GM21576 (cell line): Measurements from ENCODE around the gene CLDN20.
"Not testable (repeated sequence)": the region's sequence is repeated elsewhere in the genome, so short reads cannot be mapped to it uniquely, and the experiment has no call there.

Experiments
- ATAC-seq: cut with Tn5 transposase; IDR thresholded peaks from one replicate; pipeline ENCODE4 v1.9.1; 2021; ENCODE audit warnings: mild to moderate bottlenecking, moderate library complexity; ENCODE audit not compliant: unreplicated experiment

Gene CLDN20

DNA sequence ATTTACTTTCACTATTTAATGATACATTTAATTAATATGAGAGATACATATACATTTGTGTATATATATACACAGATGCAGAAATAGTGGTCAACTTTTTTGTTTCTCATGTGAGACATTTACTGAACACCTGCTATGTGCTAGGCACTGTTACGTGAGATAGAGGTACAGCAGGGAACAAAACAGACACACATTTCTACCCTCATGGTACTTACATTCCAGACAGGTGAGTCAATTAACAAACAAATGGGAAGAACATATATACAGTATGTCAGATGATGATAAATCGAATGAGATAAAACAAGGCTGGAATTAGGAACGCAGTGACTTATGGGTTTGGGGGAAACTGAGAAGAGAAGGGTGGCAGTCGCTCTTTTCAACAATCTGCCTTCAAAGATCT lies 45.3 kb downstream of the CLDN20 start:
- ATAC-seq = no peak

DNA sequence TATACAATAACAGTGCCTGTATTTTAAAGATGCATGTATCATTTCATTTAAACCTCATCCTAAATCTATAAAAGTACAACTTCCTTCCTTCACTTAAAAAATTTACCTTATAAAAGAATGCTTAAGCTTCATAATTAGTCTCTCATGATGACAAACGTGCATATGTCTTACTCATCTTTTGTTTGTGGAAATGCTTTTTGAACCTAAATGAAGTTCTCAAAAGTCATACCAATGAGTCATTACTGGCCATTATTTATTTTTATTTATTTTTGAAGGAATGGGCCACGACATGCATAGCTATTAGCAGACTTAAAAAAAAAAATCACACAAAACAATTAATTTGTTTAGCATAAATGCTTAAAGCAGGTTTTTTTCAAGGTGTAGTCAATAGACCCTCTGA lies 46.8 kb downstream of the CLDN20 start:
- no peak for ATAC-seq

DNA sequence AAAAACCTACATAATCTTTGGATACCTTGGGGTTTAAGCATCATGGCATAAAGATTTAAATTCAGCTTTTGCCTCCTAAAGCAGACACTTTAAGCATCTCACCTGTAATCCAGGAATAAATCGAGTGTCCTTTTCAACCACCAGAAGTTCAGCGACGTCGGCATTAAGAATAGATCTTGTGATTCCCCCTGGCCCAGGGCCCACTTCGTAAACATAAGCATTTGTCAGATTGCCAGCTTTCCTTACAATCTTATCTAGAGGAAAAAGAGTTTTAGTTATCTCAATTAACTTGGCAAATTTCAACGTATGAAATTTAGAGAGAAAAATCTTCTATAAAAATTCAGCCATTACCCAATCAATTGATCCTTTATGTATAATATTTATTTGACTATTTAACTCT lies 47.3 kb downstream of the CLDN20 start:
- ATAC-seq = no peak

DNA sequence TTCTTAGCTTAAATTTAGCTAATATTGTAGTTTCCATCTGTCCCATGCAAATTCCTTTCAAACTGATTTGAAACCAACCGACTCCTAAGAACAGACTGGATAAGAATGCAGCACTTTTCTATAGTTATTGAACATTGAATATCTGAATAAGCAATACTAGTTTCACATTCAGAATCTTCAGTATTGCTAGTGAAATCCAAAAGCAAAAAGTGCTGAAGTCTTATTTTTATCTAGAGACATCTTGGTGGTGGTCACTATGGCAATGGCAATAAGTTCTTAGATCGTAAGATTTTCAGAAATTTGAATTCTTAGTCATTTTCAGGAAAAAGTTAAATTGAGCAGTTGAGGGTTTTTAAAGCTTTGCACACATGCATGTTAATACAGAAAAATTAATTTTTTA lies 47.8 kb downstream of the CLDN20 start:
- no peak for ATAC-seq

DNA sequence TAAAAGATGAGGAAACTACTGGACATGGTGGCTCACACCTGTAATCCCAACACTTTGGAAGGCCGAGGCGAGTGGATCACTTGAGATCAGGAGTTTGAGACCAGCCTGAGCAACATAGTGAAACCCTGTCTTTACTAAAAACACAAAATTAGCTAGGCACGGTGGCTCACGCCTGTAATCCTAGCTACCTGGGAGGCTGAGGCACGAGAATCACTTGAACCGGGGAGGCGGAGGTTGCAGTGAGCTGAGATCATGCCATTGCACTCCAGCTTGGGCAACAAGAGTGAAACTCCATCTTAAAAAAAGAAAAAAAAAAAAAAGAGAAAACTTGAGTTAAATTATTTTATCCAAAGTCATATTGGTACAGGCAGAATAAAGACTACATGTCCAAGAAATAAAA lies 49.1 kb downstream of the CLDN20 start:
- not testable (repeated sequence) for ATAC-seq

DNA sequence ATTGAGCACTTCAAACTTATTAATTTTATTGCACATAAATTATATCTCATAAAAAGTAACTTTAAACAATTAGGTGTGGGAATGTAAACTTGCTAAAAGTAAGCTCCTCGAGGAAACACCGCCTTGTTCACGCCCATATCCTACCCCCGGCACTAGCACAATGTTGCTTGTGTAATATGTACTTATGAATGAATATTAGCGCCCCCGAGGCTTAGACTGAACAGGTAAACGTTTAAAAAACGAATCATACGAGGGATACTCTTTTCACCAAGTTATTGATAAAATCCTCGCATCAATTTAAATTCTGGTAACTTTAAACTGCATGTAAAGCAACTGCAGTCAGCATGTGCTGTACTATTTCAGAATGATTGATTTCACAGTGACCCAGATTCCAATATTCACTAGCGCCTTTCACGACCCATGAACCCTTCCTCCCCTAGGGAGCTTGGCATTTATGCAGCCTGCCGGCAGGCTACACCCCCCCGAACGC lies 49.8 kb downstream of the CLDN20 start:
- ATAC-seq = peak; percentile 5

DNA sequence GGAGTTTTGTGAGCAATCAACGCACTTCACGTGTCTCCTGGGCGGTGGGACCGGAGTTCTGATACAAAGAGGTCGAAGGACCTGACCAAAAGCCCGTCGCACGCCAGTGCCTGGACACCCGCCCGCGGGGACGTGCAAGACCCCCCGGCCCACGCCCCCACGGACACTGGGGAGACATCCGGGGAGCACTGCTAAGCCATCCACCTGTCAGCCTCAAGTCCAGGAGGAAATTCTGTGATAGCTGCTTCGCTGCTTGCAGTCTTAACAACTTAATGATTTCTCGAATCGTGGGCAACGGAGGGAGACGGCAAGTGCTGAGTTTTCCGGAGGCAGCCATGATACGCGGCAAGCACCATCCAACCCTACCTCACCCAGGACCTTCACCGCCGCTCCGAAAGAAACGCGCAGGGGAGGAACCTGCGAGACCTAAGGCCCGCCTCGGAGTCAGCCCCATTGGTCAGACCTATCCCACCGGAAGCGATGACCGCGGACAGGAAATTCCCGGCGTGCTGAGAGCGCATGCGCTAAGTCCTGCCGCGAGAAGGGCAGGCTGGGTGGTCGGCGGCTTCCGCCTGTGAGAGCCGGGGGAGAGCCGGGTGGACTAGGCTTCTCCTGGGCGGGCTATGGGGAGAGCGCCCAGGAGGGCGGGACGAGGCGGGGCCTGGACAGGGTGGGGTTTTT lies 50.4 kb downstream of the CLDN20 start, which contains the start of gene TFB1M:
Gene TFB1M (minus strand): TSS at position 393 of the 681 bp plus-strand sequence. CDS start 56 bp downstream, at position 337.
- peak; percentile 93 for ATAC-seq

DNA sequence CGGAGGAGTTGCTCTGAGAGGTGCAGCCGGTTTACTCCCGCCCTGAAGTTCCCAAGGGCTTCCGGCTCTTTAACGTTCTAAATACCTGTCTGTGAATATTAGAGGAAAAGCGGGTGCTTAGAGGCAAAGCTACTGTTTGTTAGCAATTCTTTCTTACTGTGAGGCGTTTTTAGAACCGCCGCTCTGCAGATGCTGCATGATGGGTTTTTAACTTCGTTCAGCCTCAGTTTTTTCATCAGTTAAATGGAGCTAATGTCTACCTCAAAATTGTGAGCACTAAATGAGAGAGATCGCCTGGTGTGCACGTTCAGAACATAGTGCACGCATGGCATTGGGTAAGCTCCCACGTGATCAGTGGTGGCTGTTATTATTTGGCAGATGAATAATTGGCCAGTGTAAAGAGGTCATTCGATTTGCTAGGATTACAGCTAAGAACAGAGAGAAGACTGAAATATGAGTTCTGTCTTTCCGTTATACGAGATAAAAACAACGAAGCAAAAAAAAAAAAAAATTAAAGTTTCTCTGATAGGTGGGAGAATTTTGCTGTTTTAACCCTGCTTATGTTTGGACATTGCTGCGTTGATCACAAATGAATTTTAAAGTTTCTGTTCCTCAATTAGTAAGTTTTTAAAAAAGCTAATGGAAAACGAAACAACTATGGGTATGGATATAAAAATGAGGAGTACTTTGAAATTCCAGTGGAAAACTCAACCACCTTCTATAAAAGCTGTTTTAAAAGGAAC lies 51.1 kb downstream of the CLDN20 start:
- peak; percentile 59 for ATAC-seq

DNA sequence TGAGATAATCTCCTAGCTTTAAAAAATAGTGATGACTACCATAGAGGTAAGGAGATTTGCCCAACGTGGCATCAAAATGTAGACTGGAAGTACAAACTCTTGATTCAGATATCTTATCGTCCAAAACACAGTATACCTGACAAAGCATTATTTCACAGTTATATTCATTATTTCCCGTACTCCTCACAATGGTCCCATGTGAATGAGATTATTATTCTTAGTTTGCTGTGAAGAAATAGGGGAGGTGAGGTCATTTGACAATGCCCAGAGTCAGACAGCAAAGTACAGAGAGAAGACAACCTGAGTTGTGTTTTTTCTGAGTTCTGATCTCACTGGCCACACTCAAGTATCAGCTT lies 51.7 kb downstream of the CLDN20 start:
- ATAC-seq = no peak

DNA sequence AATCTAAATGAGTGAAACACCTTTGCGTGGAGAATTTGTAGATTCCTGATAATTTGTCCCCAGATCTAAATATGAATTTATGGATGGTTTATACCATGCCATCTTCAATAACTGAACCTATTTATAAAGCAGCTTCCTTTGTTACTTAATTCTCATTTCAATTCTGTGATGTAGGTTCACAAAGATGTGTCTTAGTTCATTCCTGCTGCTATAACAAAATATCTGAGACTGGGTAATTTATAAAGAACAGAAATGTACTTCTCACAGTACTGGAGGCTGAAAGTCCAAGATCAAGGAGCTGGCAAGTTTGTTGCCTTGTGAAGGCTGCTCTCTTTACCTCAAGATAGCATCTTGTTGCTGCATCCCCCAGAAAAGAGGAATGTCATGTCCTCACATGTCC lies 52.6 kb downstream of the CLDN20 start:
- no peak for ATAC-seq

DNA sequence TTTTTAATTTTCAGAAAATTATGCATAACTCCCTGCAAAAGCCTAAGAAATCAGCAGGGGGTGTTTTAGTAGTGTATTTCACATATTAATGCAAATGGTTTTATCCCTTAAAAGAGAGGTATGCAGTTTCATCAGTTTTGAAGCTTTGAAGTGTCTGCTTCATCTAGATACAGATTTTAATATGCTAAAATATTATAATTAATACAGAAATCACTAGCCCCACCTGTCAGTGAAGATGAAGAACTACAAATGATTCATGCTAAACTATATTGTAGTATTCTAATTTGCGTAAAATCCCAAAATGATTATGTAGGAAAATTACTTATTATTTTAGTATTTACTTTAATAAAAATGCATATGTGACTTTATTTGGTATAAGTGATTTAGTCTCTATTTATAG lies 53.4 kb downstream of the CLDN20 start:
- no peak for ATAC-seq

DNA sequence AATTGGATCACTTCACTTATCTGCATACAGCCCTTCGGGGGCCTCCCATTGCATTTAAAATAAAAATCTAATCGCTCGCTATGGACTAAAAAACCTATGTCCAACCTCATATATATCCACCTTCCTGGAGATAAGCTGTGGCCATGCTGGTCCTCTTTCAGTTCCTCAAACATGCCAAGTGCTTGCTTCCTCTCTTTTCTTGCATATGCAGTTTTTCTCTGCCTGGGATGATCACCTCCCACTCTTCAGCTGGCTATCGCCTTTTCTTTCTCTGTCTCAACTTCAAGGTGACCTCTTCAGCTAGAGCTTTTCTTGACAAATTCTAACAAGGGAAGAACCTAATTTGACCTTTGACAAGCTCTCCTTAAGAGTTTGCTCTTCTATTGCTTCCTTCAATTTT lies 56.1 kb downstream of the CLDN20 start:
- ATAC-seq = peak; percentile 38

DNA sequence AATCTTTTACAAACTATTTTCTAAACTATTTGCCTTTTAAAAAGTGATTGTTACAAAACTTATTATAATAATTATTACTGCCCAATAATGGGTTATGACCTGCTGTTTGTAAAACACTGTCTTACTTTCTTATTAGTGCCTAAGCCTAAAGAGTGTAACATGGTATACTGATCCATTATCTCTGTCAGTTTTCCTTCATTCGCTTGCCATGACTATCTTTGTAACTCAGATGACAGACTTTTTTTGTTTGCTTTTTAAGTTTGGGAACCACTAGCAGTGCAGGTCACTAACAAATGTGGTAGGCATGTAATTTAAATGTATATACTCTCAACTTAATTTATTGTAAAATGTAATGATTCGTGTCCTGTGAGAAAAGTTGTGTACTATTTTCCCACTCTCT lies 60.4 kb downstream of the CLDN20 start:
- no peak for ATAC-seq

DNA sequence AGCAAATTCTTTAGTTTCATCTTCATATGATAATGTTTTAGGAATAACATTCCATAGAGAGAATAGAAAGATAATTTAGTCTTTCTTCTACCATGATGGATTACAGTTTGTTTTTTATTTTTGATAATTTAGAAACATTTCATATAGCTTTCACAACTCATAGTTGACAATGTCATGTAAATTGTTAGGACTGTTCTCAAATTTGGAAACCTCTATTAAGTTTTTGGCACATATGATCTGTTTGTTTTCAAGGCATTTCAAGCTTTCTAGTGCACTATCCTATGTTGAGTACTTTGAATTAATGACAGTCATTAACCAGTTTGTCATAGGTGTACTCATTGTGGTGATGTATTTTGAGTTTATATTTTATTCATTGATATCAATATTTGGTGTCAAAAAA lies 61.2 kb downstream of the CLDN20 start:
- ATAC-seq = no peak

DNA sequence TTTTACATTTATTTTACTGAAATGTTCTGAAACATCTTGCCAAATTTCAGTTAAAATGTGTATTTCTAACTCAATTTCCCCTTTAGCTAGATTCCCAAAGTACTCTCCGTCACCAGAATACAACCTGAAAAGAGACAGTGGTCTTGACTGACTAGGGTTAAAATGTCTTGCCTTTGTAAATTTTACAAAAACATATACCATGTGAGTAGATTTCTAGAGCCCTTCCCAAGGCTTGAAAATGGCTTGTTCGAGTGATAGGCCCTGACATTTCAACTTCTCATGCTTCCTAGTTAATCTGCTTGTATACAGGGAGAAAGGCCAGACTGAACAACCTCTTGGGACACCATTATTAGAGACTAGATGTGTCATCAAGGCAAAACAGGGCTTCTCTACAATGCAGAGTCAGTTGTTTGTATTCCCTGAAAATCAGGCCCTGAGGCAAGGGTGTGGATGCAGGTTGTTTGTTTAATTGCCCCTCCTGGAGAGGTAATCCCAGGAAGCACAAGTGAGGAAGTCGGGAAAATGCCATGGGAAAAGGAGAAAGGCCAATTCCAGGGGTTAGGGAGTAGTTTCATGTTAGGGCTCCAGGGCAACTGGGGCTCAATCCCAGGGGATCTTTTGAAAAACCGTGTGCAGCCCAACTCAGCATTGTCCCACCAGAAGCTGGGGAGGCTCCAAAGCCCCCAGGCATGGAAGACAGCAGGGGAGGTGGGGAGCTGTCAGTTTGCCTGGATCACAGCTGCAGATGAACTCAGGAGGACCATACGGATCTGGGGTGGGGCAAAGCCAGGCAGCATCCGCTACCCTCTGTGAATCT lies 62.1 kb downstream of the CLDN20 start:
- ATAC-seq = no peak
